Measurements from ENCODE around the gene ZDHHC8.

- no peak for TF ChIP-seq POLR2AphosphoS5 (IDR thresholded peaks at IDR 0.05; ENCODE audit: low read depth)
- TF ChIP-seq CTCF (IDR thresholded peaks at IDR 0.05; ENCODE audit: insufficient read depth, low read length) = no peak
- TF ChIP-seq GABPA (IDR thresholded peaks at IDR 0.05; ENCODE audit: low read depth) = no peak
Observed at GRCh38 chr22:20167643-20168322, 36.2 kb downstream of the ZDHHC8 start.

Data from HL-60 (cell line).